A673 (cell line): ENCODE data around the gene ATG10. TPM values are rescaled to one million over a fixed set of nuclear protein-coding genes. Genes with fewer than 3 reads are reported as not detected.

Experiments
- BruUV-seq: library from RNA; stranded (reverse); fragments of 400-500 nt; replicated peaks from 2 replicates; lab custom pipeline; 2021; lab: Mats Ljungman, UMichigan
- CTCF ChIA-PET: fragments of 300-600 bp; sonication (Branson Sonifier 250); formaldehyde crosslinking; loops from one replicate; lab custom pipeline; 2022; ENCODE audit warnings: antibody characterized with exemption; lab: Charles Lee
- POLR2A ChIA-PET: fragments of 300-600 bp; sonication (Branson Sonifier 250); formaldehyde crosslinking; loops from one replicate; lab custom pipeline; 2022; ENCODE audit warnings: antibody characterized with exemption; ENCODE audit not compliant: low non-redundant PET; lab: Charles Lee
- DNase-seq: peaks from one replicate; pipeline ENCODE4 v3.0.0-alpha.2; 2015; ENCODE audit warnings: low spot score
- H3K27ac ChIP-seq: fragments of 200-600 bp; sonication (generic); 2 replicates; pipeline ENCODE4 v1.5.1; 2016; ENCODE audit warnings: mixed run types, low read depth, mild to moderate bottlenecking, mixed read lengths, antibody characterized with exemption, low read length; ENCODE audit not compliant: poor library complexity, severe bottlenecking
- H3K27me3 ChIP-seq: fragments of 200-600 bp; sonication (generic); replicated peaks from 2 replicates; pipeline ENCODE4 v1.6.1; 2017; ENCODE audit warnings: mixed run types, low read depth, mild to moderate bottlenecking, mixed read lengths, antibody characterized with exemption, low read length; ENCODE audit not compliant: insufficient read depth, poor library complexity
- H3K36me3 ChIP-seq: fragments of 200-600 bp; sonication (generic); 2 replicates; pipeline ENCODE4 v1.6.1; 2016; ENCODE audit warnings: mixed run types, mild to moderate bottlenecking, mixed read lengths, antibody characterized with exemption, low read length; ENCODE audit not compliant: insufficient read depth, poor library complexity, severe bottlenecking
- H3K4me1 ChIP-seq: fragments of 200-600 bp; sonication (generic); 2 replicates; pipeline ENCODE4 v1.6.1; 2017; ENCODE audit warnings: mixed run types, mild to moderate bottlenecking, mixed read lengths, antibody characterized with exemption, low read length; ENCODE audit not compliant: insufficient read depth, poor library complexity, severe bottlenecking
- H3K4me3 ChIP-seq: fragments of 200-600 bp; sonication (generic); 2 replicates; pipeline ENCODE4 v1.5.1; 2016; ENCODE audit warnings: low read depth, mixed run types, mild to moderate bottlenecking, mixed read lengths, low read length; ENCODE audit not compliant: poor library complexity, severe bottlenecking
- H3K9me3 ChIP-seq: fragments of 200-600 bp; sonication (generic); 2 replicates; pipeline ENCODE4 v1.6.1; 2016; ENCODE audit warnings: mixed run types, low read depth, mild to moderate bottlenecking, mixed read lengths, antibody characterized with exemption, low read length; ENCODE audit not compliant: poor library complexity, severe bottlenecking
- EZH2 ChIP-seq: fragments of 200-600 bp; sonication (generic); IDR thresholded peaks from 2 replicates; pipeline ENCODE4 v1.6.1; 2017; ENCODE audit warnings: borderline replicate concordance, low read depth, mild to moderate bottlenecking, mixed read lengths, antibody characterized with exemption, low read length; ENCODE audit not compliant: poor library complexity, severe bottlenecking
- intact Hi-C: fragments of 100-400 bp; cut with micrococcal nuclease; formaldehyde crosslinking; loops from one replicate; pipeline ENCODE4 v1.10.0; 2022; ENCODE audit not compliant: unreplicated experiment
- total RNA-seq: library from RNA; stranded (reverse); gene quantifications from 2 replicates; pipeline ENCODE4 v1.2.3, GENCODE V29; 2021
- TF ChIP-seq, protein P1 (sequence below): fragments of 300-800, 200-600 bp; sonication (generic); conservative IDR thresholded peaks from 2 replicates; pipeline ENCODE4 v1.5.1; 2017; ENCODE audit warnings: low read depth, mild to moderate bottlenecking, antibody characterized with exemption, low read length, moderate library complexity, mixed read lengths

ATG10 gene
- total RNA-seq, 1 experiment from 2014 or later = 17.1 TPM

DNA sequence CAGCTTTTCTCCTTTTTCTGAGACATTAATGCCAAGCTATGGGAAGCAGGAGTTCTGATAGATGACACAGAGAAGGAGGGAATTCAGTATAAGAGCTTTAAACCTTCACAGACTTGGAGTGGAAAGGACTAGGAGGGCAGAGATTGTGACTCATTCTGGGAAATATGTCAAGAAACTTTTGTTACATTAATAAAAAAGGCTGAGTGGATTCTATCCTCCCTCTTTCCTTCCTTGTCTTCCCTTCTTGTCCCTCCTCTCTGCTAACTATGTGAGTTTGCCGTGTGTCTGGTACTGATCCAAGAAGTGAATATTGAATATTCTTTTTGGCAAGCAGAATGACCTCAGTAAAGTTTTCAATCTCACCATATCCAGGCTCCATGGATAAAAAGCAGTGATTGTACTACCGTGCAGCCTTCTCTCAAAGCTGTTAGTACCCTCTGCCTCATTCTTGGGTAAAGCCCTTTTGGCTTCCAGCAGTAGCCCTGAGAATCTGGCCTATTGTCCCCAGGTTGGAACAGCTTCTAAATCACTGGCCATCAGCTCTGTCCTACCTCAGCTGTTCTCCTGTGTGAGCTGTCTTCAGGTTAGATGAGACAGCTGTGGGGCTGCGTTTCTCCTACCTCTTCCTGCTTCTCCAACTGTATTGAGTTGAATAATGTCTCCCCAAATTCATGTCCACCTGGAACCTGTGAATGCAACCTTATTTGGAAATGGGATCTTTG lies 73.9 kb downstream of the ATG10 start:
- H3K27ac ChIP-seq = no peak overlapping the region
- H3K4me3 ChIP-seq = no peak overlapping the region
- TF ChIP-seq, protein P1, sequence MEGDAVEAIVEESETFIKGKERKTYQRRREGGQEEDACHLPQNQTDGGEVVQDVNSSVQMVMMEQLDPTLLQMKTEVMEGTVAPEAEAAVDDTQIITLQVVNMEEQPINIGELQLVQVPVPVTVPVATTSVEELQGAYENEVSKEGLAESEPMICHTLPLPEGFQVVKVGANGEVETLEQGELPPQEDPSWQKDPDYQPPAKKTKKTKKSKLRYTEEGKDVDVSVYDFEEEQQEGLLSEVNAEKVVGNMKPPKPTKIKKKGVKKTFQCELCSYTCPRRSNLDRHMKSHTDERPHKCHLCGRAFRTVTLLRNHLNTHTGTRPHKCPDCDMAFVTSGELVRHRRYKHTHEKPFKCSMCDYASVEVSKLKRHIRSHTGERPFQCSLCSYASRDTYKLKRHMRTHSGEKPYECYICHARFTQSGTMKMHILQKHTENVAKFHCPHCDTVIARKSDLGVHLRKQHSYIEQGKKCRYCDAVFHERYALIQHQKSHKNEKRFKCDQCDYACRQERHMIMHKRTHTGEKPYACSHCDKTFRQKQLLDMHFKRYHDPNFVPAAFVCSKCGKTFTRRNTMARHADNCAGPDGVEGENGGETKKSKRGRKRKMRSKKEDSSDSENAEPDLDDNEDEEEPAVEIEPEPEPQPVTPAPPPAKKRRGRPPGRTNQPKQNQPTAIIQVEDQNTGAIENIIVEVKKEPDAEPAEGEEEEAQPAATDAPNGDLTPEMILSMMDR = no peak
- TF ChIP-seq EZH2 = no peak
- no peaks in the 10 kb centered on the region for H3K36me3 ChIP-seq
- H3K4me1 ChIP-seq = no peaks in the 10 kb centered on the region
- POLR2A ChIA-PET = no interaction called here
- H3K9me3 ChIP-seq = peaks cover 18% of the 10 kb centered on the region
- H3K27me3 ChIP-seq = no peaks in the 10 kb centered on the region
- BruUV-seq = no TSS peak
- no peak for DNase-seq
- intact Hi-C loops = no loop called here
- CTCF ChIA-PET = no interaction called here

DNA sequence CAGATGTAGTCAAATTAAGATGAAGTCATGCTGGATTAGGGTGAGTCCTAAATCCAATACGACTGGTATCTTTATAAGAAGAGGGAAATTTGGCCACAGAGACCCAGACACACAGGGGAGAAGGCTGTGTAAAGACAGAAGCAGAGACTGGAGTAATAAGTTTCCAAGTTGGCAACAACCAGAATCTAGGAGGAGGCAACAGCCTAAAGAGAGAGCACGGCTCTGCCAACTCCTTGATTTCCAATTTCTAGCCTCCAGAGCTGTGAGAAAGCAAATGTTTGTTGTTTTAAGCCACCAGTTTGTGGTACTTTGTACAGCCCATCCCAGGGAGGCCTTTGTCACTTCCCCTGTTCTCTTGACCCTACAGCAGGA lies 74.4 kb downstream of the ATG10 start:
- POLR2A ChIA-PET = no interaction called here
- no peak for DNase-seq
- no peak overlapping the region for H3K27ac ChIP-seq
- CTCF ChIA-PET = no interaction called here
- H3K27me3 ChIP-seq = no peaks in the 10 kb centered on the region
- H3K4me1 ChIP-seq = no peaks in the 10 kb centered on the region
- TF ChIP-seq, protein P1 = no peak
- TF ChIP-seq EZH2 = no peak
- no peak overlapping the region for H3K4me3 ChIP-seq
- BruUV-seq = no TSS peak
- H3K36me3 ChIP-seq = no peaks in the 10 kb centered on the region
- peaks cover 18% of the 10 kb centered on the region for H3K9me3 ChIP-seq
- intact Hi-C loops = no loop called here

DNA sequence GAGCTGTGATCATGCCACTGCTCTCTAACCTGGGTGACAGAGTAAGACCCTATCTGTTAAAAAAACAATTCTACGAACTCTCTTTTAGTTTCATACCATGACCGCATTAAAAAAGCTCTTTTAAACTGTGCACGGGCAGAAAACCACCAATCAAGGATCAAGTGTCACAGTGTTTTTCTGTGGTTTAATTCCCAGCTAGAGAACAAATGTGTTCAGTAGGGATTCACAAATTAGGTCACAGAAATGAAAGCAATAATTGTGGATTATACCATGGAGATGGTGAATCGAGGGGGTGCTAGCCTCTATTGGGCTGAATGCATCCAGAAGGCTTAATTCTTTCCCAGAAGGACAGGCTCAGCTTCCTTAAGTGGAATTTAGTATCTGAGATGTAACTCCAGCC lies 79.1 kb downstream of the ATG10 start:
- H3K4me1 ChIP-seq = no peaks in the 10 kb centered on the region
- TF ChIP-seq, protein P1 = no peak
- TF ChIP-seq EZH2 = no peak
- H3K4me3 ChIP-seq = no peak overlapping the region
- ChIA-PET CTCF (no interaction called here), POLR2A (no interaction called here)
- DNase-seq = no peak
- H3K27ac ChIP-seq = no peak overlapping the region
- peaks cover 7% of the 10 kb centered on the region for H3K9me3 ChIP-seq
- BruUV-seq = no TSS peak
- no peaks in the 10 kb centered on the region for H3K27me3 ChIP-seq
- intact Hi-C loops = no loop called here
- no peaks in the 10 kb centered on the region for H3K36me3 ChIP-seq
